ENCODE measurements around the gene MPRIP. TPM values are rescaled to one million over a fixed set of nuclear protein-coding genes. Genes with fewer than 3 reads are reported as not detected.
A peak's percentile ranks its signal among the peaks of the same experiment; 100 is the strongest.

The MPRIP gene
- total and polyA plus RNA-seq, 2 donors (not counting 1 experiment from before 2014, with no cell fraction given): 130 to 299 TPM

GRCh38 chr17:17109907-17110306 is 67.7 kb downstream of the MPRIP start:
- peak overlapping the region; percentile 62 for H3K4me3 Mint-ChIP-seq
- Histone ChIP-seq H3K79me2 (ENCODE audit: control insufficient read depth, insufficient read depth, low read length) (peaks cover 98% of the 10 kb centered on the region), H3K27me3 (replicated peaks in 1 of 4; ENCODE audit: control extremely low read depth in 1 of 4, control insufficient read depth in 3 of 4, insufficient read depth in 4 of 4, low read length in 3 of 4) (no peaks in the 10 kb centered on the region), H2AFZ (ENCODE audit: insufficient read depth, low read depth, low read length, poor library complexity, severe bottlenecking) (peak overlapping the region; percentile 9), H4K20me1 (ENCODE audit: control insufficient read depth, insufficient read depth, low read length, poor library complexity, severe bottlenecking) (peaks cover 49% of the 10 kb centered on the region), H3K36me3 (replicated peaks in 1 of 2; ENCODE audit: control extremely low read depth in 1 of 2, control insufficient read depth in 1 of 2, extremely low read depth in 1 of 2, insufficient read depth in 2 of 2, low read length in 1 of 2) (peaks cover 0 to 6% of the 10 kb centered on the region in 2 experiments), H3K4me3 (ENCODE audit: control extremely low read depth in 1 of 5, extremely low read depth in 1 of 5, insufficient read depth in 1 of 5, low read depth in 2 of 5, low read length in 4 of 5) (no peak overlapping the region), H3K27ac (ENCODE audit: low read length in 2 of 2) (peak overlapping the region; percentile 36 to 74), H3K9me3 (ENCODE audit: control extremely low read depth in 1 of 3, control insufficient read depth in 2 of 3, insufficient read depth in 1 of 3, low read length in 2 of 3) (no peaks in the 10 kb centered on the region), H3K9ac (ENCODE audit: low read length) (peak overlapping the region; percentile 25), H3K4me2 (replicated peaks; ENCODE audit: low read depth, low read length, poor library complexity, severe bottlenecking) (peak overlapping the region; percentile 60), H3K4me1 (ENCODE audit: control insufficient read depth in 2 of 2, insufficient read depth in 2 of 2, low read length in 2 of 2) (peaks cover 67 to 78% of the 10 kb centered on the region in 2 donors)
- H3K27ac Mint-ChIP-seq: peak overlapping the region; percentile 87
- ChIA-PET CTCF (no interaction called here), POLR2A (no interaction called here)
- peaks cover 84% of the 10 kb centered on the region for H3K4me1 Mint-ChIP-seq
- no peak for TF ChIP-seq EZH2 (IDR thresholded peaks at IDR 0.05; ENCODE audit: borderline replicate concordance, insufficient read depth, low read depth, low read length, poor library complexity, severe bottlenecking)
- no peak for TF ChIP-seq CTCF (IDR thresholded peaks at IDR 0.05)
- H3K9me3 Mint-ChIP-seq (ENCODE audit: insufficient read depth): no peaks in the 10 kb centered on the region
- 6% methylated on average over 5 of the region's 5 CpGs for WGBS (ENCODE audit: insufficient coverage)
- ATAC-seq (ENCODE audit: low read depth): peak; percentile 84
- intact Hi-C loops (cut with micrococcal nuclease): loop anchor here (5.0 kb wide), 1 partner anchor 63 kb away; no protein-coding TSS in a partner anchor
- H3K27me3 Mint-ChIP-seq: no peaks in the 10 kb centered on the region
- peak; percentile 73 for DNase-seq

DNA sequence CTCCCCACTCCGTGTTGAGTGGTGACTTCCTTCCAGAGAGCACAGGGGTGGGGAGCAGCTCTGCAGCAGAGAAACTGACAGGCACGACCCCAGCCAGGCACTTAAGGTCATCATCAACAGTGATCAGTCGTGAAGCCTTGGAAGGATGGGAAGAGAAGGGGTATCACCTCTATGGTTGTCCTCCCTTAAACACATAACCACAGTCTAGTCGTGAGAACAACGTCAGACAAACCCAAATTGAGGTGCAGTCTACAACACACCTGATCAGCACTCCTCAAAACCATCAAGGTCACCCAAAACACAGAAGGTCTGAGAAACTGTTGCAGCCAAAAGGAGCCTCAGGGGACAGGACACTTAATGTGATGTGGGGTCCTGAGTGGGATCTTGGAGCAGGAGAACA is 68.3 kb downstream of the MPRIP start:
- no peak overlapping the region for H2AFZ ChIP-seq (ENCODE audit: insufficient read depth, low read depth, low read length, poor library complexity, severe bottlenecking)
- H4K20me1 ChIP-seq (ENCODE audit: control insufficient read depth, insufficient read depth, low read length, poor library complexity, severe bottlenecking): peaks cover 49% of the 10 kb centered on the region
- H3K79me2 ChIP-seq (ENCODE audit: control insufficient read depth, insufficient read depth, low read length): peaks cover 98% of the 10 kb centered on the region
- H3K4me1 ChIP-seq (ENCODE audit: control insufficient read depth in 2 of 2, insufficient read depth in 2 of 2, low read length in 2 of 2): peaks cover 71 to 84% of the 10 kb centered on the region in 2 donors
- no peak for TF ChIP-seq EZH2 (IDR thresholded peaks at IDR 0.05; ENCODE audit: borderline replicate concordance, insufficient read depth, low read depth, low read length, poor library complexity, severe bottlenecking)
- no peak for TF ChIP-seq CTCF (IDR thresholded peaks at IDR 0.05)
- POLR2A ChIA-PET: no interaction called here
- CTCF ChIA-PET: interaction anchor here (1.0 kb wide), 1 partner anchor 16 kb away, joined by 3 read pairs; no protein-coding TSS in a partner anchor
- H3K27me3 ChIP-seq (replicated peaks in 1 of 4; ENCODE audit: control extremely low read depth in 1 of 4, control insufficient read depth in 3 of 4, insufficient read depth in 4 of 4, low read length in 3 of 4): no peaks in the 10 kb centered on the region
- H3K27ac ChIP-seq (ENCODE audit: low read length in 2 of 2): peak overlapping the region; percentile 36 to 74
- Mint-ChIP-seq H3K4me3 (peak overlapping the region; percentile 13), H3K27ac (peak overlapping the region; percentile 73), H3K9me3 (ENCODE audit: insufficient read depth) (no peaks in the 10 kb centered on the region), H3K27me3 (no peaks in the 10 kb centered on the region), H3K4me1 (peaks cover 89% of the 10 kb centered on the region)
- intact Hi-C loops (cut with micrococcal nuclease): loop anchor here (5.0 kb wide), 1 partner anchor 63 kb away; no protein-coding TSS in a partner anchor
- ATAC-seq (ENCODE audit: low read depth): no peak
- no peak for DNase-seq
- H3K36me3 ChIP-seq (replicated peaks in 1 of 2; ENCODE audit: control extremely low read depth in 1 of 2, control insufficient read depth in 1 of 2, extremely low read depth in 1 of 2, insufficient read depth in 2 of 2, low read length in 1 of 2): peaks cover 0 to 6% of the 10 kb centered on the region in 2 experiments
- no peak overlapping the region for H3K9ac ChIP-seq (ENCODE audit: low read length)
- H3K4me2 ChIP-seq (replicated peaks; ENCODE audit: low read depth, low read length, poor library complexity, severe bottlenecking): peak overlapping the region; percentile 60
- WGBS (ENCODE audit: insufficient coverage): 93% methylated on average over 2 of the region's 5 CpGs
- H3K9me3 ChIP-seq (ENCODE audit: control extremely low read depth in 1 of 3, control insufficient read depth in 2 of 3, insufficient read depth in 1 of 3, low read length in 2 of 3): no peaks in the 10 kb centered on the region
- no peak overlapping the region for H3K4me3 ChIP-seq (ENCODE audit: control extremely low read depth in 1 of 5, extremely low read depth in 1 of 5, insufficient read depth in 1 of 5, low read depth in 2 of 5, low read length in 4 of 5)
